Fibroblast of upper back skin (primary cell): ENCODE measurements around the gene RGS17.
"Not testable (repeated sequence)": the region's sequence is repeated elsewhere in the genome, so short reads cannot be mapped to it uniquely, and the experiment has no call there.

Source experiments
- DNase-seq: peaks from one replicate; pipeline ENCODE4 v3.0.0-alpha.2; 2013

The RGS17 gene

GRCh38 chr6:153028286-153028685, 102.8 kb downstream of the RGS17 start:
- peak; percentile 20 for DNase-seq

- no peak for DNase-seq
Measured at GRCh38 chr6:153027480-153027879, 103.6 kb downstream of the RGS17 start.

GRCh38 chr6:153024709-153025017, 106.4 kb downstream of the RGS17 start:
- no peak for DNase-seq

- DNase-seq = peak; percentile 57
Measured at GRCh38 chr6:153023977-153024708, 106.9 kb downstream of the RGS17 start.

- no peak for DNase-seq
Measured at GRCh38 chr6:153018355-153018754, 112.7 kb downstream of the RGS17 start.

- no peak for DNase-seq
Measured at GRCh38 chr6:153016846-153017245, 114.2 kb downstream of the RGS17 start.

- peak; percentile 13 for DNase-seq
Measured at GRCh38 chr6:153015094-153015640, 115.9 kb downstream of the RGS17 start.

- DNase-seq = no peak
Measured at GRCh38 chr6:153013438-153013837, 117.6 kb downstream of the RGS17 start.

GRCh38 chr6:153012856-153013255, 118.2 kb downstream of the RGS17 start:
- DNase-seq = no peak

- no peak for DNase-seq
Measured at GRCh38 chr6:153003366-153003690, 127.8 kb downstream of the RGS17 start.

GRCh38 chr6:153002613-153003365, 128.3 kb downstream of the RGS17 start, which contains the start of gene MTRF1L:
MTRF1L (minus strand) TSS chr6:153002709; CDS start chr6:153002685, 24 bp downstream.
- peak; percentile 97 for DNase-seq

GRCh38 chr6:153001767-153002612, 129.1 kb downstream of the RGS17 start:
- no peak for DNase-seq

- DNase-seq = not testable (repeated sequence)
Measured at GRCh38 chr6:153000790-153001189, 130.3 kb downstream of the RGS17 start.

GRCh38 chr6:153000243-153000642, 130.8 kb downstream of the RGS17 start:
- no peak for DNase-seq

- DNase-seq = not testable (repeated sequence)
Measured at GRCh38 chr6:152999538-152999937, 131.5 kb downstream of the RGS17 start.

- no peak for DNase-seq
Measured at GRCh38 chr6:152993847-152994246, 137.2 kb downstream of the RGS17 start.

- DNase-seq = no peak
Measured at GRCh38 chr6:152993431-152993830, 137.7 kb downstream of the RGS17 start.

- no peak for DNase-seq
Measured at GRCh38 chr6:152986978-152987377, 144.1 kb downstream of the RGS17 start.

- DNase-seq = not testable (repeated sequence)
Measured at GRCh38 chr6:152985300-152985699, 145.8 kb downstream of the RGS17 start.

GRCh38 chr6:152984513-152984872, 146.6 kb downstream of the RGS17 start:
- DNase-seq = no peak

GRCh38 chr6:152983637-152984512, 147.2 kb downstream of the RGS17 start:
- DNase-seq = peak; percentile 81
